GM21526 (cell line): ENCODE results near the gene AFG1L.

Source experiments
- ATAC-seq: cut with Tn5 transposase; IDR thresholded peaks from one replicate; pipeline ENCODE4 v1.9.1; 2021; ENCODE audit warnings: moderate library complexity; ENCODE audit not compliant: unreplicated experiment, low FRiP score

Gene AFG1L

GRCh38 chr6:108565893-108566292, 271.0 kb downstream of the AFG1L start:
- no peak for ATAC-seq

DNA sequence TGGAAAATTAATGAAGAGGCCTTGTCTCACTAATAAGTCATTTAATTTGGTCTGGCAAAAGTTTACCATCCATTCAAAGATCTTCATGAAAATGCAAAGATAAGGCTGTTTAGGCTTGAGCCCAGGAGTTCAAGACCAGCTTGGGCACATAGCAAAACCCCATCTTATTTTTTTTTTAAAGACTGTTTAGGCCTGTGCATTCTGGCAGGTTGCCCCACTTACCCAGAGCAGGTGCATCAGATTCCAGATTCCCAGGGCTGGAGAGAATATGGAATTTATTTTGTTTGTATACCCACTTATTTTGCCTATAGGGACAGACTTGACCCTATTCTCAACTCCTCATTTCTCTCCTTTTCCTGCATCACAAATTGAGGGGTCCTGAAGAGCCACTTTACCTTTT, 271.6 kb downstream of the AFG1L start:
- ATAC-seq, result no peak

DNA sequence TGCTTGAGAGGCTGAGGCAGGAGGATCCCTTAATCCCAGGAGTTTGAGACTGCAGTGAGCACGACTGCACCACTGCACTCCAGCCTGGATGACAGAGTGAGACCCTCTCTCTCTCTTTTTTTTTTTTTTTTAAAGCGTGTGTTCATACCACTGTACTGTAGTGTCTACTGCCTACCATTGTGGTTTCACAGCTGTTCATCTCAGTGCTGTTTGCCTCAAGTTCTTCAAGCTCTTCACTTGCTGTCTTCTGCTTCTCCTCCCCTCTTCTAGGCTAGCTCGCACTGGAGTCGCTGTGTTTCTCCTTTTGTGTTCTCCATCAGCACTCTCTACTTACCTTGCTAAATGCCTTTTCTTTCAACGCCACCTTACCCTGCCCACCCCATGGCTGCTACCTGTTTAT, 273.2 kb downstream of the AFG1L start:
- ATAC-seq, result no peak

DNA sequence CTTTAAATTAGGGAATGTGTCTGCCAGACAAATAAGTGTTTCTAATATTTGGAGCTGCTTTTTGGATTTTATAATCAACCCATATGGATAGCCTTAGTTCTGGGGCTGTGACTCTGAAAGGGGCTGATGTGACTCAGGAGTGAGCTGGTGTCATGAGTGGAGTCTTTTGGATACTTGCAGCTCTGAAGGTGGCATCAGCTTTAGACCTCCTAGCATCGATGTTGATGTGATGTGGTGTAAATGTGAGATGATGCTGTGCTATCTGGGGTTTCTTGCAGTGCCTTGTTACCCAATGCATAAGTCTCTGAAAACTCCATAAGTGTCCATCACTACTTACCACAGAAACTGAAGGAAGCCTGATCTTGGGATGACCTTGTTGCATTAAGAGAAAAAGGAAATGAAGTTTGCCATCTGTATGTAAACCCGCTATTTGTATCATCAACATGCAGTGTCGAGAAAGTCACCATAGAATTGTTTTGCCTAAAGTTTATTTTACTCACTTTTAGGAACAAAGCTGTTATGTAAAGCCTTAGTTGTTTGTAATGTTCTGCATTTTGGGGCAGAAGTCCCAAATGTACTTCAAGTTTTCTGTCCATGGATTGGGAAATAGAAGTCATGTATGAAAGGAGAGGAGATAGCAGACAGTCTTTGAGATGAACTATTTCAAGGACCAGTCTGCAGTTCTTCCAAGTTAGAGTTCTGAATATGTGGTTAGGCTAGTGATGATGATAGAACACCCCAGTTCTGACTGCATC, 273.9 kb downstream of the AFG1L start:
- ATAC-seq, result no peak

- no peak for ATAC-seq
Measured at GRCh38 chr6:108570517-108570916, 275.7 kb downstream of the AFG1L start.

DNA sequence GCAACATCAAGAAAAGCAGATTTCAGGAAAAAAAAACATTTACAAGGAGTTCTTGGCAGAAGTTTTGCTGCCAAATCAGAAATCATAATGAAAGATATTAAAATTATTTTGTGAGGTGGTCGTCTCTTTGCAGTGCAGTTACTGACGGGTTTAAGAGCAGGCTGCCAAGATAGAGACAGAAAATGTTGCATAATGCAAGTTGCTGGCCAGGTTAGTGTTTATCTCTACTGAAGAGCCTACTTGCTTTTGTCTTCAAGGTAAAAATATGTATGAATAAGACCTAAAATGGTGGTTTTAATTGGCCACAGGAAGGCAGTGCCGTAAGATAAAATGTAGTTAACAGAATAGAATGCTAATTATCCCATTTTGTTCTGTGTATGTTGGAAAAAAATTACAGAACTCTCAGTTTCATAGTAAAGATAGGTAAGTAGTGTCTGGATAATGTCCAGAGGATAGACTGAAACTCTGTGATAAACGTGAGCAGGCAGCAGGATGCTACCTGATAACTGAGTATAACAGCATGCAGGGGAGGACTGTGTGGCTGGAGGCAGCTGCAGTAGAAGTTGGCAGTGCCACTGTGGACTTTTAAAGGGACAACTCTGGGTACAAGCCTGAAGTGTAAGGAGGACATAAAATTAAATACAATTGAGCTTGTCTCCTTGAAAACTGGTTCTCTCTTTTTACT, 279.7 kb downstream of the AFG1L start:
- ATAC-seq, result no peak
